ENCODE data around the gene CLEC11A.
A peak's percentile ranks its signal among the peaks of the same experiment; 100 is the strongest.

CLEC11A gene

GRCh38 chr19:50694815-50695145 is 28.4 kb upstream of the CLEC11A start:
- Histone ChIP-seq H3K4me1 (ENCODE audit: insufficient read depth, low read length) (no peaks in the 10 kb centered on the region), H3K27ac (ENCODE audit: low read length) (no peak overlapping the region), H3K36me3 (ENCODE audit: insufficient read depth, low read length) (no peaks in the 10 kb centered on the region), H3K4me3 (ENCODE audit: low read depth in 1 of 2, low read length in 2 of 2) (no peak overlapping the region), H3K9me3 (ENCODE audit: insufficient read depth, low read length, severe bottlenecking) (no peaks in the 10 kb centered on the region), H3K79me2 (ENCODE audit: insufficient read depth, low read length) (no peaks in the 10 kb centered on the region), H2AFZ (ENCODE audit: low read depth, low read length) (no peak overlapping the region), H3K4me2 (ENCODE audit: insufficient read depth, low read length) (no peak overlapping the region), H4K20me1 (ENCODE audit: insufficient read depth, low read length) (peaks cover 8% of the 10 kb centered on the region), H3K27me3 (ENCODE audit: insufficient read depth, low read length, poor library complexity) (no peaks in the 10 kb centered on the region), H3K9ac (ENCODE audit: low read depth, low read length) (no peak overlapping the region)
- ATAC-seq (ENCODE audit: insufficient read depth, low read depth) (no peak), DNase-seq (no peak)
- TF ChIP-seq CTCF (IDR thresholded peaks at IDR 0.05; ENCODE audit: borderline replicate concordance, extremely low read depth, low read length, poor library complexity, severe bottlenecking) (no peak), EZH2 (IDR thresholded peaks at IDR 0.05; ENCODE audit: borderline replicate concordance, low read depth, low read length, severe bottlenecking) (no peak)

- Histone ChIP-seq H3K27ac (ENCODE audit: low read length) (no peak overlapping the region), H3K9me3 (ENCODE audit: insufficient read depth, low read length, severe bottlenecking) (no peaks in the 10 kb centered on the region), H2AFZ (ENCODE audit: low read depth, low read length) (no peak overlapping the region), H4K20me1 (ENCODE audit: insufficient read depth, low read length) (peaks cover 8% of the 10 kb centered on the region), H3K79me2 (ENCODE audit: insufficient read depth, low read length) (no peaks in the 10 kb centered on the region), H3K4me1 (ENCODE audit: insufficient read depth, low read length) (no peaks in the 10 kb centered on the region), H3K9ac (ENCODE audit: low read depth, low read length) (no peak overlapping the region), H3K27me3 (ENCODE audit: insufficient read depth, low read length, poor library complexity) (no peaks in the 10 kb centered on the region), H3K4me2 (ENCODE audit: insufficient read depth, low read length) (no peak overlapping the region), H3K4me3 (ENCODE audit: low read depth in 1 of 2, low read length in 2 of 2) (no peak overlapping the region), H3K36me3 (ENCODE audit: insufficient read depth, low read length) (no peaks in the 10 kb centered on the region)
- DNase-seq, result peak; percentile 58
- peak; percentile 81 for ATAC-seq (ENCODE audit: insufficient read depth, low read depth)
- no peak for TF ChIP-seq EZH2 (IDR thresholded peaks at IDR 0.05; ENCODE audit: borderline replicate concordance, low read depth, low read length, severe bottlenecking)
These were observed 27.7 kb upstream of the CLEC11A start for GRCh38 chr19:50695251-50696093.

- no peak for ATAC-seq (ENCODE audit: insufficient read depth, low read depth)
- H3K27me3 ChIP-seq (ENCODE audit: insufficient read depth, low read length, poor library complexity), result no peaks in the 10 kb centered on the region
- no peak overlapping the region for H3K4me2 ChIP-seq (ENCODE audit: insufficient read depth, low read length)
- TF ChIP-seq CTCF (IDR thresholded peaks at IDR 0.05; ENCODE audit: borderline replicate concordance, extremely low read depth, low read length, poor library complexity, severe bottlenecking) (no peak), EZH2 (IDR thresholded peaks at IDR 0.05; ENCODE audit: borderline replicate concordance, low read depth, low read length, severe bottlenecking) (no peak)
- H3K4me1 ChIP-seq (ENCODE audit: insufficient read depth, low read length), result no peaks in the 10 kb centered on the region
- H3K9ac ChIP-seq (ENCODE audit: low read depth, low read length), result no peak overlapping the region
- no peak overlapping the region for H3K27ac ChIP-seq (ENCODE audit: low read length)
- H3K79me2 ChIP-seq (ENCODE audit: insufficient read depth, low read length), result no peaks in the 10 kb centered on the region
- no peak overlapping the region for H2AFZ ChIP-seq (ENCODE audit: low read depth, low read length)
- H3K36me3 ChIP-seq (ENCODE audit: insufficient read depth, low read length), result no peaks in the 10 kb centered on the region
- H4K20me1 ChIP-seq (ENCODE audit: insufficient read depth, low read length), result peaks cover 8% of the 10 kb centered on the region
- no peak for DNase-seq
- H3K4me3 ChIP-seq (ENCODE audit: low read depth in 1 of 2, low read length in 2 of 2), result no peak overlapping the region
- no peaks in the 10 kb centered on the region for H3K9me3 ChIP-seq (ENCODE audit: insufficient read depth, low read length, severe bottlenecking)
These were observed 27.1 kb upstream of the CLEC11A start for GRCh38 chr19:50696094-50696483.

- H3K36me3 ChIP-seq (ENCODE audit: insufficient read depth, low read length), result no peaks in the 10 kb centered on the region
- H3K79me2 ChIP-seq (ENCODE audit: insufficient read depth, low read length), result no peaks in the 10 kb centered on the region
- H2AFZ ChIP-seq (ENCODE audit: low read depth, low read length), result no peak overlapping the region
- no peak overlapping the region for H3K4me2 ChIP-seq (ENCODE audit: insufficient read depth, low read length)
- H3K4me1 ChIP-seq (ENCODE audit: insufficient read depth, low read length), result no peaks in the 10 kb centered on the region
- ATAC-seq (ENCODE audit: insufficient read depth, low read depth) (no peak), DNase-seq (no peak)
- H4K20me1 ChIP-seq (ENCODE audit: insufficient read depth, low read length), result peaks cover 8% of the 10 kb centered on the region
- H3K27ac ChIP-seq (ENCODE audit: low read length), result no peak overlapping the region
- no peak overlapping the region for H3K4me3 ChIP-seq (ENCODE audit: low read depth in 1 of 2, low read length in 2 of 2)
- H3K27me3 ChIP-seq (ENCODE audit: insufficient read depth, low read length, poor library complexity), result no peaks in the 10 kb centered on the region
- no peak overlapping the region for H3K9ac ChIP-seq (ENCODE audit: low read depth, low read length)
- H3K9me3 ChIP-seq (ENCODE audit: insufficient read depth, low read length, severe bottlenecking), result no peaks in the 10 kb centered on the region
- TF ChIP-seq EZH2 (IDR thresholded peaks at IDR 0.05; ENCODE audit: borderline replicate concordance, low read depth, low read length, severe bottlenecking), result no peak
- no peak for TF ChIP-seq CTCF (IDR thresholded peaks at IDR 0.05; ENCODE audit: borderline replicate concordance, extremely low read depth, low read length, poor library complexity, severe bottlenecking)
These were observed 25.6 kb upstream of the CLEC11A start for GRCh38 chr19:50697414-50698124.
